Lower leg skin (tissue), 3 donors: Measurements from ENCODE around the gene HIPK2.

Source experiments
- CTCF ChIP-seq, 3 donors: fragments of 450-650 bp; IDR thresholded peaks; one replicate each; pipeline ENCODE4 v1.5.1; 2016; ENCODE audit warnings: antibody characterized with exemption in 3 of 3, mild to moderate bottlenecking in 3 of 3, moderate library complexity in 2 of 3
- POLR2A ChIP-seq, 2 donors: fragments of 450-650 bp; IDR thresholded peaks; one replicate each; pipeline ENCODE4 v1.6.1; 2016 to 2017; ENCODE audit warnings: antibody characterized with exemption in 2 of 2, mild to moderate bottlenecking in 1 of 2, moderate library complexity in 1 of 2

- TF ChIP-seq CTCF (IDR thresholded peaks at IDR 0.05) (no peak), POLR2A (IDR thresholded peaks at IDR 0.05) (no peak)
These were observed 31.1 kb upstream of the HIPK2 start for GRCh38 chr7:139808846-139809442.
